ENCODE data around the gene DNAH1. TPM values are rescaled to one million over a fixed set of nuclear protein-coding genes. Genes with fewer than 3 reads are reported as not detected.

The DNAH1 gene
- total RNA-seq, 1 experiment from 2014 or later, result 5.5 TPM

- Histone ChIP-seq H3K27me3 (ENCODE audit: insufficient read depth, low read length) (no peaks in the 10 kb centered on the region), H4K20me1 (ENCODE audit: insufficient read depth) (no peaks in the 10 kb centered on the region), H3K36me3 (ENCODE audit: control insufficient read depth in 1 of 2, insufficient read depth in 2 of 2, low read length in 2 of 2) (no peaks in the 10 kb centered on the region), H3K4me2 (ENCODE audit: low read length) (no peak overlapping the region), H3K27ac (ENCODE audit: low read depth, low read length) (no peak overlapping the region), H3K4me1 (ENCODE audit: control insufficient read depth in 1 of 2, insufficient read depth in 2 of 2, low read length in 2 of 2) (no peaks in the 10 kb centered on the region), H3K79me2 (ENCODE audit: insufficient read depth, low read length) (no peaks in the 10 kb centered on the region), H3K4me3 (replicated peaks in 1 of 2; ENCODE audit: low read depth in 1 of 2, low read length in 2 of 2) (no peak overlapping the region), H3K9me2 (ENCODE audit: insufficient read depth) (no peaks in the 10 kb centered on the region), H3K9ac (ENCODE audit: low read length) (no peak overlapping the region), H2AFZ (ENCODE audit: low read depth, low read length, poor library complexity, severe bottlenecking) (no peak overlapping the region), H3K9me3 (ENCODE audit: control insufficient read depth in 1 of 2, insufficient read depth in 1 of 2, low read depth in 1 of 2, low read length in 2 of 2) (no peaks in the 10 kb centered on the region)
- DNase-seq (ENCODE audit: low read depth, low spot score), result no peak
- no peak for ATAC-seq
- ChIA-PET CTCF (interaction anchor here (0.8 kb wide), 1 partner anchor 13 kb away, joined by 3 read pairs; no protein-coding TSS in a partner anchor), RAD21 (ENCODE audit: low non-redundant PET in 1 of 2, low total read pairs in 2 of 2, uncharacterized antibody in 2 of 2, unreplicated experiment in 2 of 2) (no interaction called here), POLR2A (no interaction called here)
- TF ChIP-seq SP1 (IDR thresholded peaks at IDR 0.05; ENCODE audit: low read depth) (no peak), SRF (IDR thresholded peaks at IDR 0.05; ENCODE audit: low read depth) (no peak), JUND (IDR thresholded peaks at IDR 0.05) (no peak), ZBTB33 (IDR thresholded peaks at IDR 0.05; ENCODE audit: extremely low read depth, insufficient replicate concordance, low read length) (no peak), REST (IDR thresholded peaks at IDR 0.05; ENCODE audit: low read depth) (no peak), MAX (IDR thresholded peaks at IDR 0.05) (no peak), YY1 (IDR thresholded peaks at IDR 0.05; ENCODE audit: extremely low read depth, insufficient replicate concordance, low read depth, low read length) (no peak), EZH2 (IDR thresholded peaks at IDR 0.05) (no peak), ZNF274 (IDR thresholded peaks at IDR 0.05; ENCODE audit: low read depth, low read length) (no peak), POLR2A (IDR thresholded peaks at IDR 0.05; ENCODE audit: borderline replicate concordance, extremely low read depth, insufficient read depth, insufficient read length) (no peak), FOSL1 (IDR thresholded peaks at IDR 0.05; ENCODE audit: low read depth) (no peak)
- BruUV-seq (replicated peaks), result no TSS peak
- intact Hi-C loops (cut with micrococcal nuclease), result no loop called here
Observed at GRCh38 chr3:52352566-52352965, 36.4 kb downstream of the DNAH1 start.
